WI38 (cell line): ENCODE results near the gene DVL2.

Source experiments
- H3K4me3 ChIP-seq: 2 replicates; pipeline ENCODE4 v1.5.1; 2011; ENCODE audit warnings: low read depth, mild to moderate bottlenecking, control low read depth, low read length
- CTCF ChIP-seq: IDR thresholded peaks from 2 replicates; pipeline ENCODE4 v1.5.1; 2012; ENCODE audit warnings: low read depth, mild to moderate bottlenecking, control low read depth, low read length

DVL2 gene

GRCh38 chr17:7239091-7240027, 5.0 kb upstream of the DVL2 start, which contains the start of gene PHF23:
Gene PHF23 (minus strand): TSS chr17:7239457. CDS start chr17:7239279, 178 bp downstream.
- no peak for TF ChIP-seq CTCF
- H3K4me3 ChIP-seq, result peak within 1 kb of the TSS; percentile 99

- TF ChIP-seq CTCF, result no peak
Observed at GRCh38 chr17:7238420-7239090, 4.2 kb upstream of the DVL2 start.

GRCh38 chr17:7237761-7238419, 3.6 kb upstream of the DVL2 start:
- H3K4me3 ChIP-seq, result peak overlapping the region; percentile 99
- no peak for TF ChIP-seq CTCF

More at GRCh38 chr17:7238420-7239090, 4.2 kb upstream of the DVL2 start:
- H3K4me3 ChIP-seq, result peak overlapping the region; percentile 99

GRCh38 chr17:7237266-7237760, 3.0 kb upstream of the DVL2 start:
- peak overlapping the region; percentile 99 for H3K4me3 ChIP-seq
- no peak for TF ChIP-seq CTCF

GRCh38 chr17:7236808-7237207, 2.5 kb upstream of the DVL2 start:
- H3K4me3 ChIP-seq, result peak overlapping the region; percentile 99; the same call in 1 of the 2 replicates
- TF ChIP-seq CTCF, result no peak

GRCh38 chr17:7235693-7236665, 1.7 kb upstream of the DVL2 start:
- H3K4me3 ChIP-seq, result no peak overlapping the region
- no peak for TF ChIP-seq CTCF
